Common myeloid progenitor, CD34-positive (primary cell): Measurements from ENCODE around the gene TLX3.
A peak's percentile ranks its signal among the peaks of the same experiment; 100 is the strongest.

Source experiments
- CTCF ChIA-PET: fragments of 350-600 bp; sonication (Branson Sonifier 250); formaldehyde crosslinking; loops from one replicate; lab custom pipeline; 2021; ENCODE audit warnings: antibody characterized with exemption; lab: Charles Lee
- POLR2A ChIA-PET: fragments of 350-600 bp; sonication (Branson Sonifier 250); formaldehyde crosslinking; loops from one replicate; lab custom pipeline; 2021; ENCODE audit warnings: antibody characterized with exemption; lab: Charles Lee
- DNase-seq, 3 donors: peaks; one replicate each; pipeline versions ENCODE4 v3.0.0 to v3.0.0-alpha.2; 2013
- H3K27ac ChIP-seq, 2 experiments: 1 replicate in 1 of 2; 2 replicates in 1 of 2; pipeline ENCODE4 v1.7.0; 2013; ENCODE audit warnings: inconsistent platforms in 2 of 2, low read length in 2 of 2, mild to moderate bottlenecking in 2 of 2, low read depth in 1 of 2, moderate library complexity in 1 of 2; ENCODE audit not compliant: severe bottlenecking in 2 of 2, insufficient read depth in 1 of 2, poor library complexity in 1 of 2
- H3K27me3 ChIP-seq, 5 experiments: replicated peaks in 2 of 5; 1 replicate in 3 of 5; 2 replicates in 2 of 5; pipeline versions ENCODE4 v1.6.1 to v1.7.0; 2013; ENCODE audit warnings: low read length in 4 of 5, mild to moderate bottlenecking in 2 of 5, moderate library complexity in 2 of 5, inconsistent platforms in 1 of 5; ENCODE audit not compliant: insufficient read depth in 5 of 5, control insufficient read depth in 4 of 5
- H3K36me3 ChIP-seq, 4 experiments: 1 replicate in 2 of 4; 2 replicates in 2 of 4; pipeline versions ENCODE4 v1.6.1 to v1.7.0; 2013; ENCODE audit warnings: low read length in 3 of 4, control low read depth in 1 of 4, mild to moderate bottlenecking in 1 of 4; ENCODE audit not compliant: control insufficient read depth in 4 of 4, insufficient read depth in 4 of 4
- H3K4me1 ChIP-seq, 4 experiments: 1 replicate in 3 of 4; 2 replicates in 1 of 4; pipeline versions ENCODE4 v1.6.1 to v1.7.1; 2013; ENCODE audit warnings: low read length in 3 of 4, mild to moderate bottlenecking in 3 of 4, control low read depth in 1 of 4, inconsistent platforms in 1 of 4, moderate library complexity in 1 of 4; ENCODE audit not compliant: control insufficient read depth in 4 of 4, insufficient read depth in 4 of 4; ENCODE audit errors: control extremely low read depth in 1 of 4
- H3K4me3 ChIP-seq, 7 experiments: 1 replicate in 4 of 7; 2 replicates in 3 of 7; pipeline versions ENCODE4 v1.5.1 to v1.7.0; 2013; ENCODE audit warnings: mild to moderate bottlenecking in 7 of 7, low read length in 6 of 7, moderate library complexity in 6 of 7, inconsistent platforms in 2 of 7, low read depth in 2 of 7, control low read depth in 1 of 7; ENCODE audit not compliant: insufficient read depth in 4 of 7, control insufficient read depth in 1 of 7; ENCODE audit errors: extremely low read depth in 1 of 7
- H3K9me3 ChIP-seq, 5 experiments: 1 replicate in 4 of 5; 2 replicates in 1 of 5; pipeline versions ENCODE4 v1.6.1 to v1.7.1; 2013; ENCODE audit warnings: low read length in 4 of 5, mild to moderate bottlenecking in 2 of 5, inconsistent platforms in 1 of 5, low read depth in 1 of 5, moderate library complexity in 1 of 5; ENCODE audit not compliant: control insufficient read depth in 4 of 5, insufficient read depth in 2 of 5; ENCODE audit errors: control extremely low read depth in 1 of 5
- whole genome bisulfite sequencing: methylation state at CpG from one replicate; pipeline ENCODE4 v1.1.5; 2013; ENCODE audit not compliant: insufficient coverage; 5-methylcytosine and 5-hydroxymethylcytosine counted together

The TLX3 gene

GRCh38 chr5:171269717-171270116, 39.3 kb upstream of the TLX3 start:
- Histone ChIP-seq H3K27me3 (no peaks in the 10 kb centered on the region), H3K9me3 (no peaks in the 10 kb centered on the region), H3K27ac (no peak overlapping the region), H3K4me3 (no peak overlapping the region), H3K4me1 (peaks cover 0 to 10% (median 3%) of the 10 kb centered on the region in 4 experiments), H3K36me3 (no peaks in the 10 kb centered on the region)
- 89% methylated on average over 1 of the region's 2 CpGs for WGBS
- no peak for DNase-seq
- ChIA-PET POLR2A (no interaction called here), CTCF (interaction anchor here (1.2 kb wide), 1 partner anchor 63 kb away, joined by 3 read pairs; no protein-coding TSS in a partner anchor)

- no CpG with 5 or more reads among the region's 3 CpGs for WGBS
- POLR2A ChIA-PET = no interaction called here
- no peak for DNase-seq
Measured at GRCh38 chr5:171270136-171270535, 38.9 kb upstream of the TLX3 start.

GRCh38 chr5:171271798-171272197, 37.2 kb upstream of the TLX3 start:
- Histone ChIP-seq H3K4me3 (no peak overlapping the region), H3K9me3 (no peaks in the 10 kb centered on the region), H3K27ac (no peak overlapping the region), H3K36me3 (no peaks in the 10 kb centered on the region), H3K27me3 (no peaks in the 10 kb centered on the region), H3K4me1 (peaks cover 0 to 4% (median 2%) of the 10 kb centered on the region in 4 experiments)
- ChIA-PET CTCF (interaction anchor here (0.6 to 1.8 kb wide), 5 partner anchors 9 to 252 kb away, joined by 3 to 6 read pairs (median 4); no protein-coding TSS in a partner anchor), POLR2A (no interaction called here)
- WGBS = 100% methylated on average over 2 of the region's 3 CpGs
- DNase-seq = no peak

More at GRCh38 chr5:171270136-171270535, 38.9 kb upstream of the TLX3 start:
- Histone ChIP-seq H3K27ac (no peak overlapping the region), H3K4me3 (no peak overlapping the region), H3K9me3 (no peaks in the 10 kb centered on the region), H3K36me3 (no peaks in the 10 kb centered on the region), H3K27me3 (no peaks in the 10 kb centered on the region), H3K4me1 (peaks cover 0 to 6% (median 2%) of the 10 kb centered on the region in 4 experiments)
- CTCF ChIA-PET = interaction anchor here (1.2 kb wide), 1 partner anchor 63 kb away, joined by 3 read pairs; no protein-coding TSS in a partner anchor

GRCh38 chr5:171272996-171273970, 35.8 kb upstream of the TLX3 start:
- WGBS = 100% methylated on average over 1 of the region's 2 CpGs
- H3K27ac ChIP-seq = no peak overlapping the region
- H3K4me1 ChIP-seq = peaks cover 0 to 4% (median 2%) of the 10 kb centered on the region in 4 experiments
- ChIA-PET CTCF (interaction anchor here (0.7 to 1.8 kb wide), 6 partner anchors 8 to 282 kb away, joined by 3 to 6 read pairs (median 4); no protein-coding TSS in a partner anchor), POLR2A (interaction anchor here (0.5 kb wide), 1 partner anchor 25 kb away, joined by 3 read pairs; no protein-coding TSS in a partner anchor)
- no peak overlapping the region for H3K4me3 ChIP-seq
- peak; percentile 38 to 50 (median 50) for DNase-seq
- no peaks in the 10 kb centered on the region for H3K36me3 ChIP-seq
- H3K27me3 ChIP-seq = no peaks in the 10 kb centered on the region
- H3K9me3 ChIP-seq = no peaks in the 10 kb centered on the region

GRCh38 chr5:171275841-171276544, 33.1 kb upstream of the TLX3 start:
- CTCF ChIA-PET = interaction anchor here (0.7 to 0.9 kb wide), 2 partner anchors 31 to 370 kb away, joined by 3 read pairs; no protein-coding TSS in a partner anchor
- H3K27me3 ChIP-seq = no peaks in the 10 kb centered on the region
- no peak for DNase-seq
- H3K4me1 ChIP-seq = peaks cover 0 to 4% (median 2%) of the 10 kb centered on the region in 4 experiments
- POLR2A ChIA-PET = no interaction called here
- H3K4me3 ChIP-seq = no peak overlapping the region
- no peak overlapping the region for H3K27ac ChIP-seq
- WGBS = 83% methylated on average over 2 of the region's 5 CpGs
- no peaks in the 10 kb centered on the region for H3K9me3 ChIP-seq
- H3K36me3 ChIP-seq = no peaks in the 10 kb centered on the region

- H3K4me3 ChIP-seq = no peak overlapping the region
- no peaks in the 10 kb centered on the region for H3K27me3 ChIP-seq
- DNase-seq = no peak
- no peaks in the 10 kb centered on the region for H3K36me3 ChIP-seq
- ChIA-PET POLR2A (no interaction called here), CTCF (interaction anchor here (1.6 kb wide), 1 partner anchor 16 kb away, joined by 3 read pairs; no protein-coding TSS in a partner anchor)
- no peak overlapping the region for H3K27ac ChIP-seq
- H3K9me3 ChIP-seq = no peaks in the 10 kb centered on the region
- no peaks in the 10 kb centered on the region for H3K4me1 ChIP-seq
- WGBS = 81% methylated on average over 3 of the region's 7 CpGs
Measured at GRCh38 chr5:171283753-171284152, 25.3 kb upstream of the TLX3 start.
